GM15510 (cell line): Measurements from ENCODE around the gene NDUFB8.
A peak's percentile ranks its signal among the peaks of the same experiment; 100 is the strongest.

ENCODE experiments used
- POLR2A ChIP-seq: IDR thresholded peaks from 3 replicates; pipeline ENCODE4 v1.6.1; 2011; ENCODE audit warnings: borderline replicate concordance; ENCODE audit not compliant: insufficient read length; ENCODE audit errors: extremely low read depth

NDUFB8 gene

GRCh38 chr10:100560248-100560647 is 30.6 kb upstream of the NDUFB8 start:
- no peak for TF ChIP-seq POLR2A

- no peak for TF ChIP-seq POLR2A
Measured at GRCh38 chr10:100554902-100555301, 25.2 kb upstream of the NDUFB8 start.

GRCh38 chr10:100553929-100554328 is 24.3 kb upstream of the NDUFB8 start:
- no peak for TF ChIP-seq POLR2A

GRCh38 chr10:100551738-100552137 is 22.1 kb upstream of the NDUFB8 start:
- no peak for TF ChIP-seq POLR2A

- no peak for TF ChIP-seq POLR2A
Measured at GRCh38 chr10:100551196-100551595, 21.5 kb upstream of the NDUFB8 start.

- TF ChIP-seq POLR2A, result no peak
Measured at GRCh38 chr10:100544950-100545349, 15.3 kb upstream of the NDUFB8 start.

GRCh38 chr10:100537475-100537874 is 7.8 kb upstream of the NDUFB8 start:
- no peak for TF ChIP-seq POLR2A

GRCh38 chr10:100535715-100536353 is 6.2 kb upstream of the NDUFB8 start, which contains the start of gene HIF1AN:
Gene HIF1AN (plus strand): TSS chr10:100535943. CDS start chr10:100535959, 16 bp downstream.
- TF ChIP-seq POLR2A, result peak; percentile 95

- no peak for TF ChIP-seq POLR2A
Measured at GRCh38 chr10:100535338-100535714, 5.7 kb upstream of the NDUFB8 start.

- no peak for TF ChIP-seq POLR2A
Measured at GRCh38 chr10:100534726-100535125, 5.1 kb upstream of the NDUFB8 start.

- TF ChIP-seq POLR2A, result no peak
Measured at GRCh38 chr10:100531761-100532160, 2.1 kb upstream of the NDUFB8 start.

GRCh38 chr10:100528921-100529474 is 673 bp downstream of the NDUFB8 start:
- no peak for TF ChIP-seq POLR2A

GRCh38 chr10:100528123-100528886 is 1.4 kb downstream of the NDUFB8 start:
- no peak for TF ChIP-seq POLR2A

GRCh38 chr10:100524638-100525037 is 5.0 kb downstream of the NDUFB8 start:
- TF ChIP-seq POLR2A, result no peak

GRCh38 chr10:100524206-100524605 is 5.5 kb downstream of the NDUFB8 start:
- TF ChIP-seq POLR2A, result no peak

GRCh38 chr10:100522945-100523344 is 6.7 kb downstream of the NDUFB8 start:
- no peak for TF ChIP-seq POLR2A
